Vagina (tissue), 2 donors: Measurements from ENCODE around the gene ADAMTSL1. TPM values are rescaled to one million over a fixed set of nuclear protein-coding genes. Genes with fewer than 3 reads are reported as not detected.

Experiments
- DNase-seq, 2 donors: peaks; one replicate each; pipeline ENCODE4 v3.0.0-alpha.2; 2017; ENCODE audit errors: extremely low spot score in 2 of 2
- H3K27ac ChIP-seq: fragments of 200-600 bp; sonication (generic); one replicate; pipeline ENCODE4 v1.5.1; 2019
- H3K27me3 ChIP-seq: fragments of 200-600 bp; sonication (generic); one replicate; pipeline ENCODE4 v1.5.1; 2019
- H3K36me3 ChIP-seq, 2 donors: fragments of 200-600 bp; sonication (generic); one replicate each; pipeline ENCODE4 v1.5.1; 2017 to 2019
- H3K4me1 ChIP-seq: fragments of 200-600 bp; sonication (generic); one replicate; pipeline ENCODE4 v1.5.1; 2019
- H3K4me3 ChIP-seq, 2 donors: fragments of 200-600 bp; sonication (generic); 1 replicate in 1 of 2; 2 replicates in 1 of 2; pipeline ENCODE4 v1.5.1; 2016 to 2019
- H3K9me3 ChIP-seq: fragments of 200-600 bp; sonication (generic); one replicate; pipeline ENCODE4 v1.5.1; 2019
- POLR2A ChIP-seq, 2 donors: fragments of 450-650 bp; IDR thresholded peaks; one replicate each; pipeline ENCODE4 v1.6.1; 2017; ENCODE audit warnings: antibody characterized with exemption in 2 of 2, mild to moderate bottlenecking in 2 of 2, moderate library complexity in 2 of 2
- POLR2AphosphoS5 ChIP-seq, 2 donors: sonication (generic); formaldehyde crosslinking; IDR thresholded peaks; one replicate each; pipeline ENCODE4 v1.9.0; 2017; ENCODE audit warnings: antibody characterized with exemption in 2 of 2, mild to moderate bottlenecking in 2 of 2, low read depth in 1 of 2; ENCODE audit not compliant: insufficient read depth in 1 of 2
- intact Hi-C: fragments of 100-400 bp; cut with DNase I; formaldehyde crosslinking; loops from one replicate; pipeline ENCODE4 v1.15.1; 2023
- total RNA-seq: library from RNA; depleted of rRNA; stranded (reverse); fragments of >200 nt; gene quantifications from one replicate; pipeline ENCODE4 v1.2.3, GENCODE V29; 2016
- TF ChIP-seq, protein P1 (sequence below), 3 experiments: fragments of 450-650 bp in 2 of 3; fragments of 200-600 bp in 1 of 3; sonication (generic) in 1 of 3; IDR thresholded peaks; one replicate each; pipeline ENCODE4 v1.5.1; 2017 to 2019; ENCODE audit warnings: antibody characterized with exemption in 3 of 3, mild to moderate bottlenecking in 2 of 3, moderate library complexity in 2 of 3

ADAMTSL1 gene
- total RNA-seq, 1 donor from 2014 or later, result 8.1 TPM

DNA sequence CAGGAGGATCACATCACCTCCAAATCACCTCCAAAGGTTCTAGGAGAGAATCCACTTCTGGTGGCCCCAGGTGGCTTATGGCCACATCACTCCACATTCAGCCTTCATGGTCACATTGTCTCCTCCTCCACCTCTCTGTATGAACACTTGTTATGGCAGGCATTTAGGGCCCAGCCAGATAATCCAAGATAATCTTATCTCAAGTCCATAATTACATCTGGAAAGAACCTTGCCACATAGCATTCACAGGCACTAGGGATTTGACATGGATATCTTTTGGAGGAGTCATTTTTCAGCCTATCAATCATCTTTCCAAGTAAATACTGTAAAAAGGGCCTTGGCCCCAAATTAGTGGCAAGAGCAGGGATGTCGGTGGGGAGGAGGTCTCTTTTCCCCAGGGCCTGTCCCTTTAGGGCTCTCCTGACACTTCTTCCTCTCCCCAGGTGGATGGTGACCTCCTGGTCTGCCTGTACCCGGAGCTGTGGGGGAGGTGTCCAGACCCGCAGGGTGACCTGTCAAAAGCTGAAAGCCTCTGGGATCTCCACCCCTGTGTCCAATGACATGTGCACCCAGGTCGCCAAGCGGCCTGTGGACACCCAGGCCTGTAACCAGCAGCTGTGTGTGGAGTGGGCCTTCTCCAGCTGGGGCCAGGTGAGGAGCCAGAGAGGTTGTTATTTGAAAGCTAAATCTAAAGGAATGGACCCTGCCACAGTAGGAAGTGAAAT is 418.2 kb downstream of the ADAMTSL1 start:
- no peaks in the 10 kb centered on the region for H3K27me3 ChIP-seq
- intact Hi-C loops, result no loop called here
- TF ChIP-seq POLR2A (IDR thresholded peaks at IDR 0.05), result no peak
- TF ChIP-seq, protein P1, sequence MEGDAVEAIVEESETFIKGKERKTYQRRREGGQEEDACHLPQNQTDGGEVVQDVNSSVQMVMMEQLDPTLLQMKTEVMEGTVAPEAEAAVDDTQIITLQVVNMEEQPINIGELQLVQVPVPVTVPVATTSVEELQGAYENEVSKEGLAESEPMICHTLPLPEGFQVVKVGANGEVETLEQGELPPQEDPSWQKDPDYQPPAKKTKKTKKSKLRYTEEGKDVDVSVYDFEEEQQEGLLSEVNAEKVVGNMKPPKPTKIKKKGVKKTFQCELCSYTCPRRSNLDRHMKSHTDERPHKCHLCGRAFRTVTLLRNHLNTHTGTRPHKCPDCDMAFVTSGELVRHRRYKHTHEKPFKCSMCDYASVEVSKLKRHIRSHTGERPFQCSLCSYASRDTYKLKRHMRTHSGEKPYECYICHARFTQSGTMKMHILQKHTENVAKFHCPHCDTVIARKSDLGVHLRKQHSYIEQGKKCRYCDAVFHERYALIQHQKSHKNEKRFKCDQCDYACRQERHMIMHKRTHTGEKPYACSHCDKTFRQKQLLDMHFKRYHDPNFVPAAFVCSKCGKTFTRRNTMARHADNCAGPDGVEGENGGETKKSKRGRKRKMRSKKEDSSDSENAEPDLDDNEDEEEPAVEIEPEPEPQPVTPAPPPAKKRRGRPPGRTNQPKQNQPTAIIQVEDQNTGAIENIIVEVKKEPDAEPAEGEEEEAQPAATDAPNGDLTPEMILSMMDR (IDR thresholded peaks at IDR 0.05), result no peak
- TF ChIP-seq POLR2AphosphoS5 (IDR thresholded peaks at IDR 0.05; ENCODE audit: insufficient read depth in 1 of 2, low read depth in 1 of 2), result no peak
- H3K9me3 ChIP-seq, result peaks cover 12% of the 10 kb centered on the region
- no peaks in the 10 kb centered on the region for H3K36me3 ChIP-seq
- H3K4me1 ChIP-seq, result peaks cover 11% of the 10 kb centered on the region
- H3K27ac ChIP-seq, result no peak overlapping the region
- DNase-seq, result no peak
- no peak overlapping the region for H3K4me3 ChIP-seq

DNA sequence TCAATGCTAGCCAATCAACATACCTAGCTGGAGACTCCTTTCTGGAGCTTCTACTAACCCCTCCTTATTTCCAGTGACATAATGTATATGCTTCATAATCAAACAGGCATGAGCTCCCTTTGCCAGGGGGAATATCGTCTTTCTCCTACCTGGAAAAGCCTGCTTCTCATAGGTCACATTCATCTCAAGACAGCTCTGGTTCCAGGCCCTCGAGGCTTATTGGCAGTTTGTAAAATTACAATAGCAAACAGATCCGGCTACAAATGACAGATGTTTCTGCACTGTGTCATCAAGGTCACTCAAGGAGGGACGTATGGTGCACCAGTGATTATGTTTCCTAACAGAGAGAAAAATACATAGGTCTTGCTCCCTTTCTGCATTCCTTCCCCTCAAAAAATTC is 419.1 kb downstream of the ADAMTSL1 start:
- intact Hi-C loops, result no loop called here
- no peaks in the 10 kb centered on the region for H3K36me3 ChIP-seq
- DNase-seq, result no peak
- no peak for TF ChIP-seq POLR2AphosphoS5 (IDR thresholded peaks at IDR 0.05; ENCODE audit: insufficient read depth in 1 of 2, low read depth in 1 of 2)
- no peak overlapping the region for H3K4me3 ChIP-seq
- peaks cover 7% of the 10 kb centered on the region for H3K4me1 ChIP-seq
- peaks cover 12% of the 10 kb centered on the region for H3K9me3 ChIP-seq
- H3K27me3 ChIP-seq, result no peaks in the 10 kb centered on the region
- no peak overlapping the region for H3K27ac ChIP-seq

DNA sequence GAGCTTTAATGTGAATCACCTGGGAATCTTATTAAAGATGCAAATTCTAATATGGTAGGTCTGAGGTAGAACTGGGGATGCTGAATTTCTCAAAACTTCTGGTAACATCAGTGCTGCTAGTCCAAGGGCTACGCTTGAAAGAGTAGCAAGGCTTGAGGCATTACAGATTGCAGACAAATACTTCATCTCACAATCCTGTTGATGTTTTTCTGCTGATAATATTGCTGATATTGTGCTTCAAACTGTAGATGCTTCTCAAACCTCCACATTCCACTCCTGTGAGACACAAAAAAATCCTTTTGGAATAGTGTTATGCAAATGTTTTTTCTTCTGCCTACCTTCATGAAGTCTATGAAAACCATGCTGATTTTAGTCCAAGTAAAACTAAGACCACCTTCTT is 419.5 kb downstream of the ADAMTSL1 start:
- H3K27me3 ChIP-seq, result no peaks in the 10 kb centered on the region
- no peak for DNase-seq
- no peak overlapping the region for H3K4me3 ChIP-seq
- TF ChIP-seq, protein P1 (IDR thresholded peaks at IDR 0.05), result no peak
- TF ChIP-seq POLR2AphosphoS5 (IDR thresholded peaks at IDR 0.05; ENCODE audit: insufficient read depth in 1 of 2, low read depth in 1 of 2), result no peak
- no peak for TF ChIP-seq POLR2A (IDR thresholded peaks at IDR 0.05)
- intact Hi-C loops, result no loop called here
- no peaks in the 10 kb centered on the region for H3K36me3 ChIP-seq
- H3K4me1 ChIP-seq, result peaks cover 2% of the 10 kb centered on the region
- H3K9me3 ChIP-seq, result peaks cover 12% of the 10 kb centered on the region
- H3K27ac ChIP-seq, result no peak overlapping the region

DNA sequence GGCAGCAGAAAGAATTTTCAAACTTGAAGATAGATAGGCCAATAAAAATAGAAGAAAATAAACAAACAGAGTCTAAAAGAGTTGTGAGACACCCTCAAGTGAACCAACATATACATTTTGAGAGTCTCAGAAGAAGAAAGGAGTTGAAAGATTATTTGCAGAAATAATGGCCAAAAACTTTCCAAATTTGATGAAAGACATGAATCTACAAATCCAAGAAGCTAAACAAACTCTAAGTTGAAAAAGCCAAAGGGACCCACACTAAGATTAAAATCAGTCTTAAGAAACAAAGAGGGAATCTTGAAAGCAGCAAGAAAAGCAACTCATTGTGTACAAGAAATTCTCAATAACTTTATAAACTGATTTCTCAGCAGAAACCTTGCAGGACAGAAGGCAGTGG is 422.1 kb downstream of the ADAMTSL1 start:
- no peaks in the 10 kb centered on the region for H3K27me3 ChIP-seq
- H3K9me3 ChIP-seq, result peaks cover 12% of the 10 kb centered on the region
- no peak for DNase-seq
- H3K27ac ChIP-seq, result no peak overlapping the region
- TF ChIP-seq POLR2A (IDR thresholded peaks at IDR 0.05), result no peak
- no peaks in the 10 kb centered on the region for H3K4me1 ChIP-seq
- intact Hi-C loops, result no loop called here
- H3K4me3 ChIP-seq, result no peak overlapping the region
- no peaks in the 10 kb centered on the region for H3K36me3 ChIP-seq

DNA sequence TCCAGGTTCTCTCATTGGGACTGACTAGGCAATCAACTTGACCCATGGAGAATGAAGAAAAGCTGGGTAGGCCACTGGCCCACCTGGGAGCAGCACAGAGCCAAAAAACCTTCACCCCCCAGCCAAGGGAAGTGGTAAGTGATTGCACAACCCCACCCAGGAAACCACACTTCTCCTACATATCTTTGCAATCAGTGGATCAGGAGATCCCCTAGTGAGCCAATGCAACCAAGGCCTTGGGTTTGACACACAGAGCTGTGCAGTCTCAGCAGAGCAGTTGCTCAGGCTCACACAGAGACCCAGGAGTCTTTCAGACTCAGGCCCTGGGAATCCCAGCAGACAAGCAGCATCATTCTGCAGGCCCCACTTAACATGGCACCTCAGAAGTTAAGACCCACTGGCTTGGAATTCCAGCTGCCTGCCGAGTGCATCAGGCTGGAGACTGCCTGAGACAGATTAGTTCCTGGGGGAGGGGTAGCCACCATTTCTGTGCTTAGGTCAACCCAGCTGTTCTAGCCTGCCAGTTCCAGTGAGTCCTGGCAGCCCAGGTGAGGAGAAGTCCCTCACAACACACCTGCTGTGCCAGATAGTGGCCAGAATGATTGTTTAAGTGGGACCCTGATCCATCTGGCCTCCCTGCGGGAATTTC is 422.7 kb downstream of the ADAMTSL1 start:
- H3K27me3 ChIP-seq, result no peaks in the 10 kb centered on the region
- H3K4me1 ChIP-seq, result no peaks in the 10 kb centered on the region
- no peak overlapping the region for H3K27ac ChIP-seq
- TF ChIP-seq POLR2A (IDR thresholded peaks at IDR 0.05), result no peak
- TF ChIP-seq, protein P1 (IDR thresholded peaks at IDR 0.05), result no peak
- DNase-seq, result no peak
- intact Hi-C loops, result no loop called here
- H3K36me3 ChIP-seq, result no peaks in the 10 kb centered on the region
- H3K4me3 ChIP-seq, result no peak overlapping the region
- H3K9me3 ChIP-seq, result peaks cover 12% of the 10 kb centered on the region

DNA sequence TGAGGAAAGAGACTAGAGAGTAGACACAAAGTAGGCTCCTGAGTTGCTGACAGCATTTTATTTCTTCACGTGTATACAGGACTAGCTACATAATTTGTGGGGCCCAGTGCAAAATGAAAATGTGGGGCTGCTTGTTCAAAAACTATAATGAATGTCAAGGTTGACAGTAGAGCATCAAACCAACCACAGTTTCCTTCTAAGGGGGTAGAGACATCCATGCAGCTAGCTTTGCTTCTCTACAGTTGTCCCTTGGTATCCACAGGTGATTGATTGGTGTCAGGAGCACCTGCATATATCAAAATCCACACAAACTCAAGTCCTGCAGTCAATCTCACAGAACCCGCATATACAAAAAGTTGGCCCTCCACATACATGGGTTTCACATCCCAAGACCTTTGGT is 429.5 kb downstream of the ADAMTSL1 start:
- DNase-seq, result no peak

More for the DNA sequence above, 429.5 kb downstream of the ADAMTSL1 start:
- Histone ChIP-seq H3K4me3 (no peak overlapping the region), H3K9me3 (no peaks in the 10 kb centered on the region), H3K27ac (no peak overlapping the region), H3K27me3 (no peaks in the 10 kb centered on the region), H3K36me3 (no peaks in the 10 kb centered on the region), H3K4me1 (peaks cover 11% of the 10 kb centered on the region)
- intact Hi-C loops, result no loop called here
- TF ChIP-seq POLR2AphosphoS5 (IDR thresholded peaks at IDR 0.05; ENCODE audit: insufficient read depth in 1 of 2, low read depth in 1 of 2), result no peak
- no peak for TF ChIP-seq POLR2A (IDR thresholded peaks at IDR 0.05)
- TF ChIP-seq, protein P1 (IDR thresholded peaks at IDR 0.05), result no peak
